LNCAP (cell line): ENCODE measurements around the gene DNAJB4.
A peak's percentile ranks its signal among the peaks of the same experiment; 100 is the strongest.

Experiments used
- CTCF ChIP-seq: fragments of 450-650 bp; IDR thresholded peaks from 2 replicates; pipeline ENCODE4 v1.5.1; 2017; ENCODE audit warnings: mild to moderate bottlenecking

Gene DNAJB4

GRCh38 chr1:77972080-77972479 lies 32.7 kb upstream of the DNAJB4 start:
- TF ChIP-seq CTCF: no peak

- TF ChIP-seq CTCF: no peak
These were observed 29.4 kb upstream of the DNAJB4 start for GRCh38 chr1:77975386-77975785.

DNA sequence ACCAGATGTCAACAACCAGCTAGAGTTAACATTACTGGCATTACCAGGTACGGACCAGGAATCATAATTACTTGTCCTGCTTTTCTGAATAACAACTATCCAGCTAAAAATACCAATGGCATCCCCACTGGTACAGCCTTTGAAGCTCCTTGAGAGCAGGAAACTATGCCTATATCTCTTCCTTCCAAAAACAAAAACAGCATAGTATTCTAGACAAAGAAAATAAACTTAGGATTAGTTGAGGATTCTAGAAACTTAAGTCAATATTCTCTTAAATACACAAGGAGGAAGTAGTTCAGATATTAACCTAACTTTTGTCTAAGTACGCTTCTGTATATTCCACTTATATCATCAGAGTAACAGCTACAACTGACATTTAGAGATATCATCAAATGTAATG lies 28.8 kb upstream of the DNAJB4 start:
- no peak for TF ChIP-seq CTCF

GRCh38 chr1:77976433-77977076 lies 28.2 kb upstream of the DNAJB4 start:
- TF ChIP-seq CTCF: no peak

- TF ChIP-seq CTCF: no peak
These were observed 26.8 kb upstream of the DNAJB4 start for GRCh38 chr1:77977989-77978292.

GRCh38 chr1:77978293-77978968 lies 26.3 kb upstream of the DNAJB4 start:
- TF ChIP-seq CTCF: no peak

DNA sequence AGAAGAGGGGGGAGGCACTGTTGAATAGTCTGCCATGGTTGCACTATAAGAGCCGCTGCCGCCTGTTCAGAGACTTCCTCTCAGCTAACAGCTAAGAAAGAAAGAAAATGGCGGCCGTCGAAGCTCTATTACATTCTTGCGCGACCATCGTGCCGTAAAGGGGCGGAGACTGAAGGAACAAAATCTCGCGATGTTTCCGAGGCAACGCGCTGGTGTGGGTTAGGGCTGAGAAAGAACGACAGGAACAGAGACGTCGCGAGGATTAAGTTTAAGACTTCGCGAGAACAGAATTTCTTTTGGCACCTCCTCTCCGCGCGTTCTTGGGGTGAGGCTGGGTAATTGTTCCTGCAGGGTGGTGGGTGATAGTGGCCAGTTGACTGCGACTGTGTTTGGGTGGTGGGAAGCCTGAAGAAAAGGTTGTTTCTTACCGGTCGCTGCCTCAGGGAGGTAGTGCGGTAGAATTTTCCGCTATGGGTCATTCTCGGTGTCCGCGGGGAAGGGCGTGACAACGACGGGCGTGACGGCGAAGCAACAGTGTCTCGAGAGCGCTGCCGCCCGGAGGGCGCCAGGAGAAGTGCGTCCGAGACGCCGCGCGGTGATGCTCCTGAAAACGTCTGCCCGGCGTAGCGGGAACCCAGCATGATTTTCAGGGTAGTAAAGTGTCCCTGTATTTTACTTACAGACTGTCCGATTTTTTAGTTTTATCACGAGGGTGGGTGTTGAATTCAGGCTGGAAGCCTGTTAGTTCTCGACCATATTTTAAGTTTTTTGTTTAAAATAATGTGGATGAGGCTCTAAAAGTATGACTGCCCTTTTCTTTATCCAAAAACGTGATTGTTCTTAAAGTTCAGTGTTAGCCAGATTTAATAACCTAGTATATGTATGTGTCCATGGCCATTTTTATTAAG lies 25.5 kb upstream of the DNAJB4 start, which contains the start of gene FUBP1:
FUBP1 (minus strand) TSS at position 104 of the 908 bp plus-strand sequence; CDS start at position 36, 68 bp downstream.
- TF ChIP-seq CTCF: peak; percentile 68
